ENCODE measurements around the gene PSMD2.

DNA sequence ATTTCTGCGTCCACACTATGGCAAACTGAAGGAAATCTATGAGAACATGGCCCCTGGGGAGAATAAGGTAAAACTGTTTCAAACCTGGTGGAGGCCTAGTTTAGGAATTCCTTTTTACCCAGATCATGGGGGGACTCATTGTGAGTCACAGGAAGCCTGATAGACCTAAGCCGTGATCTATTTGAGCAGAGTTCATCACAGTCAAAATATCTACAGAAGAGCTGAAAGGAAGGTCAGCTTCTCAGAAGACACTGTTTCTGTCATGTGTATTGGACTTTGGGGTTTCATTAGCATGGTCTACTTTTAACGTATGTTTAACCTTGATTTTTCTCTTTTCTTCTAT lies 1.3 kb downstream of the PSMD2 start:
- no peak for TF ChIP-seq POLR2A (IDR thresholded peaks at IDR 0.05)
- TF ChIP-seq, protein P1, sequence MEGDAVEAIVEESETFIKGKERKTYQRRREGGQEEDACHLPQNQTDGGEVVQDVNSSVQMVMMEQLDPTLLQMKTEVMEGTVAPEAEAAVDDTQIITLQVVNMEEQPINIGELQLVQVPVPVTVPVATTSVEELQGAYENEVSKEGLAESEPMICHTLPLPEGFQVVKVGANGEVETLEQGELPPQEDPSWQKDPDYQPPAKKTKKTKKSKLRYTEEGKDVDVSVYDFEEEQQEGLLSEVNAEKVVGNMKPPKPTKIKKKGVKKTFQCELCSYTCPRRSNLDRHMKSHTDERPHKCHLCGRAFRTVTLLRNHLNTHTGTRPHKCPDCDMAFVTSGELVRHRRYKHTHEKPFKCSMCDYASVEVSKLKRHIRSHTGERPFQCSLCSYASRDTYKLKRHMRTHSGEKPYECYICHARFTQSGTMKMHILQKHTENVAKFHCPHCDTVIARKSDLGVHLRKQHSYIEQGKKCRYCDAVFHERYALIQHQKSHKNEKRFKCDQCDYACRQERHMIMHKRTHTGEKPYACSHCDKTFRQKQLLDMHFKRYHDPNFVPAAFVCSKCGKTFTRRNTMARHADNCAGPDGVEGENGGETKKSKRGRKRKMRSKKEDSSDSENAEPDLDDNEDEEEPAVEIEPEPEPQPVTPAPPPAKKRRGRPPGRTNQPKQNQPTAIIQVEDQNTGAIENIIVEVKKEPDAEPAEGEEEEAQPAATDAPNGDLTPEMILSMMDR (IDR thresholded peaks at IDR 0.05), result no peak
- no peak for TF ChIP-seq POLR2AphosphoS5 (IDR thresholded peaks at IDR 0.05; ENCODE audit: insufficient read depth in 1 of 2, low read depth in 1 of 2)

All from vagina (tissue), 2 donors.